Right ventricle myocardium inferior (tissue), 1 donor: ENCODE measurements around the gene HIPK1. TPM values are rescaled to one million over a fixed set of nuclear protein-coding genes. Genes with fewer than 3 reads are reported as not detected.

Experiments used
- ATAC-seq: fragments of 200-7000 bp; cut with Tn5 transposase; one replicate; pipeline ENCODE4 v1.9.1; 2020; ENCODE audit warnings: mild to moderate bottlenecking, moderate library complexity
- DNase-seq: peaks from one replicate; pipeline ENCODE4 v3.0.0; 2021; ENCODE audit errors: missing footprints
- intact Hi-C: fragments of 100-400 bp; cut with DNase I; formaldehyde crosslinking; loops from one replicate; pipeline ENCODE4 v1.11.0; 2022
- long read RNA-seq: library from polyadenylated mRNA; unstranded; transcript quantifications from one replicate; pipeline ENCODE4 v2.0.0, GENCODE V29; 2021
- total RNA-seq: library from RNA; stranded (reverse); fragmentation: NEBNext Ultra II Directional; extraction: Animal tissue kit (Norgen Biotek cat#: 25700); gene quantifications from one replicate; pipeline ENCODE4 v1.2.1, GENCODE V29; 2021
- donor health status: DM: no; HTN: yes; CAD: no; lungs with severe emphysema.

Gene HIPK1
- total RNA-seq = 50.3 TPM
- long read RNA-seq, partial matches to known transcripts = 12 of 12 reads
- long read RNA-seq, other reads (novel, unspliced or antisense) = 0 of 12 reads

- intact Hi-C loops = loop anchor here (1.0 to 2.0 kb wide), 3 partner anchors 16 to 117 kb away; partner anchors contain the start of genes DCLRE1B and RSBN1
- ATAC-seq (peak; percentile 93), DNase-seq (peak; percentile 98)
These were observed at the start of gene HIPK1 for GRCh38 chr1:113928941-113929749. Gene HIPK1 (plus strand): TSS chr1:113929324.

GRCh38 chr1:113879739-113880038 lies 49.4 kb upstream of the HIPK1 start:
- no peak for DNase-seq
- intact Hi-C loops = no loop called here
- no peak for ATAC-seq

GRCh38 chr1:113881661-113882060 lies 47.5 kb upstream of the HIPK1 start:
- no peak for DNase-seq
- intact Hi-C loops = no loop called here
- no peak for ATAC-seq

GRCh38 chr1:113886417-113887401 lies 42.4 kb upstream of the HIPK1 start:
- intact Hi-C loops = no loop called here
- DNase-seq = no peak
- no peak for ATAC-seq

GRCh38 chr1:113887402-113888175 lies 41.5 kb upstream of the HIPK1 start, which contains the start of gene BCL2L15:
Gene BCL2L15 (minus strand): TSS chr1:113887581. CDS start chr1:113887375, 206 bp downstream.
- no peak for DNase-seq
- intact Hi-C loops = no loop called here
- no peak for ATAC-seq

- ATAC-seq = no peak
- intact Hi-C loops = no loop called here
- DNase-seq = no peak
These were observed 38.3 kb upstream of the HIPK1 start for GRCh38 chr1:113890816-113891215.

- intact Hi-C loops = no loop called here
- ATAC-seq (no peak), DNase-seq (no peak)
These were observed 37.4 kb upstream of the HIPK1 start for GRCh38 chr1:113891631-113892220.

GRCh38 chr1:113893267-113893666 lies 35.9 kb upstream of the HIPK1 start:
- intact Hi-C loops = no loop called here
- DNase-seq (no peak), ATAC-seq (no peak)

- ATAC-seq = no peak
- intact Hi-C loops = no loop called here
- DNase-seq = no peak
These were observed 34.0 kb upstream of the HIPK1 start for GRCh38 chr1:113895098-113895497.

GRCh38 chr1:113895961-113896360 lies 33.2 kb upstream of the HIPK1 start:
- intact Hi-C loops = no loop called here
- ATAC-seq (no peak), DNase-seq (no peak)

- ATAC-seq (peak; percentile 31), DNase-seq (no peak)
- intact Hi-C loops = no loop called here
These were observed 30.8 kb upstream of the HIPK1 start for GRCh38 chr1:113898241-113898814.

- intact Hi-C loops = no loop called here
- DNase-seq (no peak), ATAC-seq (no peak)
These were observed 30.0 kb upstream of the HIPK1 start for GRCh38 chr1:113899111-113899510.

- intact Hi-C loops = loop anchor here (5.0 kb wide), 1 partner anchor 64 kb away; no protein-coding TSS in a partner anchor
- ATAC-seq = no peak
- no peak for DNase-seq
These were observed 27.9 kb upstream of the HIPK1 start for GRCh38 chr1:113901191-113901590.

- ATAC-seq (no peak), DNase-seq (no peak)
- intact Hi-C loops = loop anchor here (5.0 kb wide), 1 partner anchor 66 kb away; no protein-coding TSS in a partner anchor
These were observed 25.4 kb upstream of the HIPK1 start for GRCh38 chr1:113903501-113904292.

- peak; percentile 3 for ATAC-seq
These were observed 24.8 kb upstream of the HIPK1 start for GRCh38 chr1:113904293-113904673.

GRCh38 chr1:113904674-113905434 lies 24.3 kb upstream of the HIPK1 start, which contains the start of the genes AP4B1 and DCLRE1B:
Gene AP4B1 (minus strand): TSS chr1:113904799. CDS start chr1:113904717, 82 bp downstream.
Gene DCLRE1B (plus strand): TSS chr1:113905326. CDS start chr1:113905587, 261 bp downstream.
- peak; percentile 100 for DNase-seq
- peak; percentile 99 for ATAC-seq
- intact Hi-C loops = loop anchor here (1.0 to 5.0 kb wide), 3 partner anchors 24 to 93 kb away; partner anchors contain the start of genes HIPK1 and RSBN1

More at GRCh38 chr1:113904293-113904673, 24.8 kb upstream of the HIPK1 start:
- DNase-seq = no peak
- intact Hi-C loops = loop anchor here (5.0 kb wide), 1 partner anchor 67 kb away; no protein-coding TSS in a partner anchor
